Suprapubic skin (tissue), 4 donors: ENCODE data around the gene KRTAP21-1.

Experiments
- CTCF ChIP-seq, 2 donors: fragments of 200-600 bp in 1 of 2; fragments of 450-650 bp in 1 of 2; sonication (generic) in 1 of 2; IDR thresholded peaks; one replicate each; pipeline ENCODE4 v1.5.1; 2016 to 2019; ENCODE audit warnings: antibody characterized with exemption in 2 of 2, mild to moderate bottlenecking in 1 of 2, moderate library complexity in 1 of 2
- EP300 ChIP-seq: sonication (generic); formaldehyde crosslinking; IDR thresholded peaks from one replicate; pipeline ENCODE4 v1.6.1; 2017; ENCODE audit warnings: antibody characterized with exemption
- POLR2A ChIP-seq, 2 donors: fragments of 450-650 bp; IDR thresholded peaks; one replicate each; pipeline ENCODE4 v1.6.1; 2017; ENCODE audit warnings: antibody characterized with exemption in 2 of 2, mild to moderate bottlenecking in 2 of 2, moderate library complexity in 2 of 2
- POLR2AphosphoS5 ChIP-seq, 3 donors: sonication (generic); formaldehyde crosslinking; IDR thresholded peaks; one replicate each; pipeline ENCODE4 v1.6.1; 2017; ENCODE audit warnings: antibody characterized with exemption in 3 of 3

GRCh38 chr21:30800605-30801004 is 45.4 kb upstream of the KRTAP21-1 start:
- TF ChIP-seq POLR2A (IDR thresholded peaks at IDR 0.05): no peak
- TF ChIP-seq CTCF (IDR thresholded peaks at IDR 0.05): no peak
- no peak for TF ChIP-seq EP300
- no peak for TF ChIP-seq POLR2AphosphoS5 (IDR thresholded peaks at IDR 0.05)
